Measurements from ENCODE around the gene CCDC150.

The CCDC150 gene

GRCh38 chr2:196598846-196599245 is 40.7 kb upstream of the CCDC150 start:
- TF ChIP-seq POLR2AphosphoS5 (IDR thresholded peaks at IDR 0.05; ENCODE audit: low read depth) (no peak), REST (IDR thresholded peaks at IDR 0.05; ENCODE audit: insufficient replicate concordance, low read depth) (no peak), SPI1 (IDR thresholded peaks at IDR 0.05; ENCODE audit: borderline replicate concordance, low read depth) (no peak), GABPA (IDR thresholded peaks at IDR 0.05; ENCODE audit: low read depth) (no peak), CTCF (IDR thresholded peaks at IDR 0.05; ENCODE audit: insufficient read depth, low read length) (no peak)
- DNase-seq (ENCODE audit: low read depth in 1 of 2, low spot score in 1 of 2): no peak
- H3K4me3 ChIP-seq (replicated peaks; ENCODE audit: insufficient read depth, low read length): no peak overlapping the region
- H3K27me3 ChIP-seq (ENCODE audit: insufficient read depth, poor library complexity, severe bottlenecking): peaks cover 17% of the 10 kb centered on the region
- no peak overlapping the region for H3K27ac ChIP-seq (replicated peaks)

GRCh38 chr2:196601430-196602306 is 37.8 kb upstream of the CCDC150 start:
- H3K4me3 ChIP-seq (replicated peaks; ENCODE audit: insufficient read depth, low read length): no peak overlapping the region
- no peak overlapping the region for H3K27ac ChIP-seq (replicated peaks)
- TF ChIP-seq POLR2AphosphoS5 (IDR thresholded peaks at IDR 0.05; ENCODE audit: low read depth) (no peak), SPI1 (IDR thresholded peaks at IDR 0.05; ENCODE audit: borderline replicate concordance, low read depth) (no peak), CTCF (IDR thresholded peaks at IDR 0.05; ENCODE audit: insufficient read depth, low read length) (no peak), GABPA (IDR thresholded peaks at IDR 0.05; ENCODE audit: low read depth) (no peak), REST (IDR thresholded peaks at IDR 0.05; ENCODE audit: insufficient replicate concordance, low read depth) (no peak)
- peaks cover 2% of the 10 kb centered on the region for H3K27me3 ChIP-seq (ENCODE audit: insufficient read depth, poor library complexity, severe bottlenecking)
- DNase-seq (ENCODE audit: low read depth in 1 of 2, low spot score in 1 of 2): no peak

- Histone ChIP-seq H3K27ac (replicated peaks) (no peak overlapping the region), H3K27me3 (ENCODE audit: insufficient read depth, poor library complexity, severe bottlenecking) (peaks cover 2% of the 10 kb centered on the region), H3K4me3 (replicated peaks; ENCODE audit: insufficient read depth, low read length) (no peak overlapping the region)
- no peak for TF ChIP-seq POLR2AphosphoS5 (IDR thresholded peaks at IDR 0.05; ENCODE audit: low read depth)
- TF ChIP-seq CTCF (IDR thresholded peaks at IDR 0.05; ENCODE audit: insufficient read depth, low read length): no peak
- TF ChIP-seq GABPA (IDR thresholded peaks at IDR 0.05; ENCODE audit: low read depth): no peak
- no peak for TF ChIP-seq SPI1 (IDR thresholded peaks at IDR 0.05; ENCODE audit: borderline replicate concordance, low read depth)
- no peak for TF ChIP-seq REST (IDR thresholded peaks at IDR 0.05; ENCODE audit: insufficient replicate concordance, low read depth)
- no peak for DNase-seq (ENCODE audit: low read depth in 1 of 2, low spot score in 1 of 2)
Measured at GRCh38 chr2:196604196-196604595, 35.3 kb upstream of the CCDC150 start.

Measured in HL-60 (cell line).